Lower leg skin (tissue), 3 donors: ENCODE measurements around the gene ITPKB.

Experiments
- CTCF ChIP-seq, 3 donors: fragments of 450-650 bp; IDR thresholded peaks; one replicate each; pipeline ENCODE4 v1.5.1; 2016; ENCODE audit warnings: antibody characterized with exemption in 3 of 3, mild to moderate bottlenecking in 3 of 3, moderate library complexity in 2 of 3
- POLR2A ChIP-seq, 2 donors: fragments of 450-650 bp; IDR thresholded peaks; one replicate each; pipeline ENCODE4 v1.6.1; 2016 to 2017; ENCODE audit warnings: antibody characterized with exemption in 2 of 2, mild to moderate bottlenecking in 1 of 2, moderate library complexity in 1 of 2

- TF ChIP-seq CTCF (IDR thresholded peaks at IDR 0.05), result no peak
- no peak for TF ChIP-seq POLR2A (IDR thresholded peaks at IDR 0.05)
Measured at GRCh38 chr1:226598455-226598849, 140.6 kb downstream of the ITPKB start.
